Activated T-cell treated with anti-CD3 and anti-CD28 coated beads, Interleukin-2, amount 50 U/mL, for 1 hour (primary cell): Measurements from ENCODE around the gene ZBTB8OS.
"Not testable (repeated sequence)": the region's sequence is repeated elsewhere in the genome, so short reads cannot be mapped to it uniquely, and the experiment has no call there.

Experiments used
- DNase-seq: peaks from one replicate; pipeline ENCODE4 v3.0.0-alpha.2; 2020

The ZBTB8OS gene

DNA sequence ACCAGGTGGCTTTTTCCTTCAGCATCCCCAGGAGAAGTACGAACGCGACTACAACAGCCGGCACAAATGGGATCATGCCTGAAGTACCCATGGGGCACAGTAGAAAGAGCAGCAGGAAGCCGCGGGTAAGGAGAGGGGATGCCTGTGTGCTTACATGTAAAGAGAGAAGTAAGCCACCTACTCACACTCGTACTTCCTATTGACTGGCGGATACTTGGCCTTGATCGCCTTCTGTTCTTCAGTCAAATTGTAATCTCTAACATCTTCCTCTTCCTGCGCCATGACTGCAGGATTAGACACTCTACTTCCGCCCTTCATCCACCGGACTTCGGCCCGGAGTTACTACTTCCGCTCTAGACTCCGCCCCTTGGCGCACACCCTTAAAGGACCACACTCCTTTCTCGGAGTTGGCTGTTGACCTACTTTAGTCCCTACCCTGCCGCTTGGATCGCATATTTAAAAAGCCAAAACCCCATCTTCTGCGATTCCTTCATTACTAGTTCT, at the start of gene ZBTB8OS:
Gene ZBTB8OS (minus strand): TSS at position 303 of the 504 bp plus-strand sequence. CDS start 21 bp downstream, at position 282.
- peak; percentile 81 for DNase-seq

DNA sequence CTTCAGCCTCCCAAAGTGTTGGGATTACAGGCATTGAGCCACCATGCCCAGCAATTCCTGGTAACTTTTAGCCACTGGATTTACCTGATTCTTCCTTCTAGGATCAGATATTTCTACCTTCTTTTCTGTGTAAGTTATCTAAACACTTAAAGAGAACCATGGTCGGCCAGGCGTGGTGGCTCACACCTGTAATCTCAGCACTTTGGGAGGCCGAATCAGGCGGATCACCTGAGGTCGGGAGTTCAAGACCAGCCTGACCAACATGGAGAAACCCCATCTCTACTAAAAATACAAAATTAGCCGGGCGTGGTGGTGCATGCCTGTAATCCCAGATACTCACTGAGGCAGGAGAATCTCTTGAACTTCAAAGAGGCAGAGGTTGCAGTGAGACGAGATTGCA, 46.6 kb upstream of the ZBTB8OS start:
- DNase-seq: not testable (repeated sequence)

DNA sequence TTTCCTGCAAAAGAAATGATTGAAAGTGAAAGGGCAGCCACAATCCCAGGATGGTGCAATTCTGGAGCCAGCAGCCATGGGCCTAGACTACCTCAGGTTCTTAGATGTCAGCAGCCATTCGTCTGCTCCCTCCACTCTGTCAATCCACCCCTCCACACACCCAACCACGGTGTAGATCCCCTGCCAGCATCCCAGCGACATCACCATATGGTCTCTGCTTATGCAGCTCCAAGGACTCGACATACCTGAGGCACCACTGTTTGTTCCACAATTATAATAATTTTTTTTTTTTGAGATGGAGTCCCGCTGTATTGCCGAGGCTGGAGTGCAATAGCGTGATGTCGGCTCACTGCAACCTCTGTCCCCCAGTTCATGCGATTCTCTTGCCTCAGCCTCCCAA, 45.7 kb upstream of the ZBTB8OS start:
- no peak for DNase-seq

DNA sequence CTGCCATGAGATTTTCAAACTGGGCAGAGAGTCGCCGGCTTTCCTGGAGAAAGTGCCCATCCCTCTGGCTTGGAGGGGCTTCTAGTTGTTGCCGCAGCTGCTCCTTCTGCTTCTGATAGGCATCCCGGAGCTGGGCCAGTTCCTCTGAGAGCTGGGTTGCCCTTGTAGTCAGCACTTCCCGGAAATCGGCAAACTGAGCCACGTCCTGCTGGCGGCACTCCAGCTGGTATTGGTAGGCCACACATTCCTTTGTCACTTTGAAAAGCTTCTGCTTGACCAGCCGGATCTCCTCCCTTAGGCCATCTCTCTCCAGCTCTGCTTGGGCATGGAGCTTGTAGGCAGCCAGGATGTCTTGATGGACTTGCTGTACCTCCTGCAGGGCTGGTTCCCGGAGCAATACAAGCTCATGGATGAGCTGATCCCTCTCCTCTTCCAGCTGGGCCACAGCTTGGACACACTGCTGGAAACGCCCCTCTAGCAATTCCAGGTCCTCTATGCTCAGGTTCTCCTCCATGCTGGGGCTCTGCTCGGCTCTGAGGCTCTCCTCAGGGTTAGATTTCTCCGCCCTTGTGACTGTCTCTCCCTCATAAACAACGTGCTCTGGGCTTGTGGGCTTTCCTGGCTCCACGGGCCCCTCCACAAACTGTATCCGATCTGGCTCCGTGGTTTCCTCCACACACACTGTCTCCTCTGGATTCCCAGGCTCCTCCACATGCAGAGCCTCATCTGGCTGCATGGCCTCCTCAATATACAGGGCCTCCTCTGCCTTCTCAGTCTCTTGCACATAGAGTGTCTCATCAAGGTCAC, 45.0 kb upstream of the ZBTB8OS start:
- DNase-seq: no peak

DNA sequence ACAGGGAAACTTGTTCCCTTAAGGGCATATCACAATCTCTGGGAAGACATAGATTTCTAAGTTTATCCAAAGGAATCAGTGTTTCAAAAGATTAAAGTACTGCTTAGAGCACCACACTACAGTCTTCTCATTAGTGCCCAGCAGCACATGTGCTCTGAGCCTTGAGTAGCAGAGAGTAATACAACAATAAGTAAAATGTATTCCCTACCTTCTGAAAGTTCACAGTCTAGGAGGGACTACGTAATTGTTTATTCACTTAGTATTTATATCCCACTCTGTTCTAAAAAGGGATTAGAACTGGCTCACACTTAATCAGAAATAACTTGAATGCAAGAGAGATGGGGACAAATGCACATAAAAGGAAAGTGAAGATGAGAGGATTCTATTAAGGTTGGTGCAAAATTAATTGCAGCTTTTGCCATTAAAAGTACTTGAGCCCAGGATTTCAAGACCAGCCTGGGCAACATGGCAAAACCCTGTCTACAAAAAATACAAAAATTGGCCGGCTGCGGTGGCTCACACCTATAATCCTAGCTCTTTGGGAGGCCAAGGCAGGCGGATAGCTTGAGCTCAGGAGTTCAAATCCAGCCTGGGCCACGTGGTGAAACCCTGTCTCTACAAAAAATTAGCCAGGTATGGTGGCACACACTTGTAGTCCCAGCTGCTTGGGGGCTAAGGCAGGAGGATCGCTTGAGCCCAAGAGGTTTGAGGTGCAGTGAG, 43.3 kb upstream of the ZBTB8OS start:
- peak; percentile 2 for DNase-seq

DNA sequence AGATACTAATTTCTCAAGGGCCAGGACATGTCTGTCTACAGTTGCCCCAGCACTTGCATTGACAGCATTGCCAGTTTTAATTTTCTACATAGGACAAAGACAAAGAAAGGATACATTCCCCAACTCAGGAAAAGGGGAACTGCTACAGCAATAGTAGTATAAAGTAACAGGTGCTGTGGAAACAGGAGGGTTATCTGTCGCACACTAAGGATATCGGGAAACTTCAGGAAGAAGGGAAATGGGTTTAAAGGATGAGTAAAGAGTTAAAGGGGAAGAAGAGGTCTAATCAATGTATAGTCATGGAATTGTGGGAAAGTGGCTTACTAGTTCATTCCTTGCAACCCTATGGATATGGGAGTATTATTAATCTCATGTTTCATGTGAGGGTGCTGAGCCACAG, 36.0 kb upstream of the ZBTB8OS start:
- no peak for DNase-seq

DNA sequence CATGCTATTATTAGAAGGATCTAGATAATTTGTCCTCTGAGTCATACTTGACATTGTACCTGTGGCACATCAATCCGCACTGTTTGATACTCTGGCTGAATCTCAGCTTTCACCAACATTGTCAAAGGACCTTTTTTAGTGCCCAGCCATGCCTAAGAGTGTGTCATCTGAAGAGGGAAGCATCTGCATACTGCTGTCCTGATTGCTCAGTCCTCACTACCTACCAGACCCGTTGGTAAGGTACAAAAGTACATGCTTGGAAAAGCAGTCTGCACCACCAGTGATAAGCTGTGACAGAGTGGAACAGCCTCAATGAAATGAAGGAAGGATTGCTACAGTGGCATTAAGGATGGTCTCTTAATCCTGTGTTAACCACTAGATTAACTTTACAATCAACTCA, 35.1 kb upstream of the ZBTB8OS start:
- no peak for DNase-seq

DNA sequence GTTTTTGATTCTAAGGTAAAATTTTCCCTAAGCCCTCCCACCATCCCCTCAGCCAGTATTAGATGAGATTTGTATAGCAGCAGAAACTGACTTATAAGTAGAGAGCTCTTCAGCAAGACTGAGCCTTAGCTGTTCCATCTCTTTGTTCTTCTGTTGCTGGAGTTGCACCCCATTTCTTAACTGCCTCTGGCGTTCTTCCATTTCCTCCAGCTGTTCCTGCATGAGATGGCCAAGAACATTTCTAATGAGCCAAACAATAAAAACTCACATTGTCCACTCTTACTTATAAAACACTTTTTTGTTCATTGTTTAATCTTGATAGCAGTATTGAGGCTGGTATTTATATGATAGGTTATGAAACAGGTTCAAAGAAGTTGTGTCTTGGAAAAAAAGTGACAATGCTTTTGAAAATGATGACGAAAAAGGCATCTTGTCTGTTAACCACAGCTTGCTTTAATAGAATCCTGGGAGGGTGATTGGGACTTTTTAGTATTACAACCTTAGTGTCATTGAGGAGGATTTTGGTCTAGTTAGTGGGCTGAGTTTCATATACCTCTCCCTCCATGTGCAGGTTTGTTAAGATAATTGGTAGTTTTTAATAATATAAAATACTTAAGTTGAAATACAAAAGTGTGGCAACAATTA, 33.9 kb upstream of the ZBTB8OS start:
- no peak for DNase-seq

DNA sequence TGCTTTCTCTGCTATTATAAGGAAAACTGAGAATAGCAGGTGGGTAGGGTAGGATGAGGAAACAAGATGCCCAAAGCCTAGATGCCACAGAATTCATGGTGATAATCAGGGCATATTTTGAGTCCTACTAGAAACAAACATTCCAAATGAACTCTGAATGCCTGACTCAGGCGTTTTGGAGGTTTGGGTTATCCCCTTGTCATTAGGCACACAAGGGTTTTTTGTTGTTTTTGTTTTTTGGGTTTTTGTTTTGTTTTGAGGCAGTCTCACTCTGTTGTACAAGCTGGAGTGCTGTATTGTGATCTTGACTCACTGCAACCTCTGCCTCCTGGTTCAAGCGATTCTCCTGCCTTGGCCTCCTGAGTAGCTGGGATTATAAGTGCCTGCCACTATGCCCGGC, 33.0 kb upstream of the ZBTB8OS start:
- DNase-seq: no peak

DNA sequence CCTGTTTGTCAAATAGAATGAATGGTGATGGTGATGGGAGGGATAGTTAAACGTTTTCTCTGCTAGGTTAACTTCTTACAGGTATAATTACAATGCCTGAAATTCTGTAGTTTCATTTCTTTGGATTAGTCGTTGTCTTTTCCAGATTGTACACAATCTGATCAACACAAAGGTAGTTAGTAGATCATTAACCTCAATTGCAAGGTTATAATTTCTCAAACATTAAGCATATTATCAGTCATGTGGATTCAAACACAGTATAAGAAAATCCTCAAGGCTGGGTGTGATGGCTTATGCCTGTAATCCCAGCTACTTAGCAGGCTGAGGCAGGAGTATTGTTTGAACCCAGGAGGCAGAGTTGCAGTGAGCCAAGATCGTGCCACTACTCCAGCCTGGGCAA, 31.6 kb upstream of the ZBTB8OS start:
- no peak for DNase-seq

DNA sequence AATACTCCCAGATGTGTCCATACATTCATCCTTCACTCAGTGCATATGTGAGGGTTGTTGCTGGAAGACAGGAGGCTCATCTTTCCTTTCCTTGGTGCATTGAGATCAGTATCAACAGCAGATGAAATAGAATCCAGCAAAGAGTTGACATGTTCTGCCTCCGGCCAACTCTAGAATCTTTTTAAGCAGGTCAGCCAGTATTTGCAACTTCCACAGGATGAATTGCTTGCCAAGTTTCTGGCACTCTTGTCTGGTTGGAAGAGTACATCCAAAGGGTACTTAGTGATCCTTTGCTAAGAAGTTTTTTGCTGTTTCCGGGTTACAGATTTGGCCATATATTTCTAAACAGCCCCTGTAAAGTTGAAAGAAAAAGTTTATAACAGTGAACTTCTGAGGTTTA, 31.2 kb upstream of the ZBTB8OS start:
- no peak for DNase-seq

DNA sequence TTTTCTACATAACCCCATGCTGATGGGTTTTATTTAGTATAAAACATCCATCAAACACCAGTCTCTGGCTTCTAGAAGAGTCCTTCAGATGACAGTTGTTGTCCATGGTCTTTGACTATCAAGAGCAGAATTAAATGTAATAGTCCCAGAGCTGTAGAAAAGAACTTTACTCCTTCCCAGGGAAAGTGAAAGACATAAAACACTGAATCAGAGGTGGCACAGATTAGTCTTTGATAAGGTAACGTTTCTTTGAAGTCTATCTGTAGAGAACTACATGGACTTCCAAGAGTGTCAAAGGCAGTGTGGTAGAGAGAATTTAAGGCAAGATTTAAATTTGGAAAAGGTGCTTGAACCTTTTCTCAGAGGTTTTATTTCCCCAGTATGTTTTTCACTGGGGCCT, 30.3 kb upstream of the ZBTB8OS start:
- no peak for DNase-seq

DNA sequence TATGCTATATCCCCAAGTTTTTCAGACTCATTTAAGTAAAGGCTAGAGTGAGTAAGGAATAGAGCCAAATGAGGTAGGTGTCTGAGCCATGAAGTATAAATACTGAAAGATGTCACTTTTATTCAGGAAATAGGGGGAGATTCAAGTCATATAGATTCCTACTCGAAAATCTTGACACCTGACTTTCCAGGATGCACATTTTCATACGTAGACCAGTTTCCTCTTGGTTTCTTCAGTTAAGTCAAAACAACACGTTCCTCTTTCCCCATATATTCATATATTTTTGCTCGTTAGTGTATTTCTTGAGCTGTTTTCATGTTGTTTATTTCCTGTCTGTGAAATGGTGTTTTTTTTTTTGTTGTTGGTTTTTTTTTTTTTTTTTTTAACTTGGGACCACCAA, 29.6 kb upstream of the ZBTB8OS start:
- not testable (repeated sequence) for DNase-seq

DNA sequence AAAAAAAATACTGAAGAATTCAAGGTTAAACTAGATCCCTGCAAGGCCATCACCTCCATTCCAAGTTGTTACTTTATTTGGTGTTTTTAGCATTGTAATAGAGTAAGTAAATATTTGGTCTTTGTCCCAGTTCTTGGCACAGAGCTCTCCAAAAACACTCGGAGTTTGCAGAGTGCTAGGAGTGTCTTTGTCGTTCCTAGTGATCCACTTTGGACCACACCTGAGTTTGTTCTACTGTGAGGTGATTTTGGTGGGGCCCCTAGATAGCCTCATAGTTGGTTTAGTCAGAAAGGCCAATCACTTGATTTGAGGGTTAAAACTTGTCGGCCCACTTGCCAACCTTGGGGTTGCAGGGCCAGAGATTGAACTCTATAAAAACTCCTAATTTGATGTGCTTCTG, 26.6 kb upstream of the ZBTB8OS start:
- DNase-seq: no peak

DNA sequence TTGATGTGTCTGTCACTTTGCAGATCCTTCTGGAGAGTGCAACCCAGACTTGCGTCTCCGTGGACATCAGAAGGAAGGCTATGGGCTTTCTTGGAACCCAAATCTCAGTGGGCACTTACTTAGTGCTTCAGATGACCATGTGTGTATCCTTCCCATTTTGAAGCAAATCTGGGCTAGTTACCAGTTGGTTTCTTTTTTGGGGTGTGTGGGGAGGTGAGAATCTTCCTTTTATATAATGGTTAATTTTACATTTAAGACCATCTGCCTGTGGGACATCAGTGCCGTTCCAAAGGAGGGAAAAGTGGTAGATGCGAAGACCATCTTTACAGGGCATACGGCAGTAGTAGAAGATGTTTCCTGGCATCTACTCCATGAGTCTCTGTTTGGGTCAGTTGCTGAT, 18.4 kb upstream of the ZBTB8OS start:
- not testable (repeated sequence) for DNase-seq

DNA sequence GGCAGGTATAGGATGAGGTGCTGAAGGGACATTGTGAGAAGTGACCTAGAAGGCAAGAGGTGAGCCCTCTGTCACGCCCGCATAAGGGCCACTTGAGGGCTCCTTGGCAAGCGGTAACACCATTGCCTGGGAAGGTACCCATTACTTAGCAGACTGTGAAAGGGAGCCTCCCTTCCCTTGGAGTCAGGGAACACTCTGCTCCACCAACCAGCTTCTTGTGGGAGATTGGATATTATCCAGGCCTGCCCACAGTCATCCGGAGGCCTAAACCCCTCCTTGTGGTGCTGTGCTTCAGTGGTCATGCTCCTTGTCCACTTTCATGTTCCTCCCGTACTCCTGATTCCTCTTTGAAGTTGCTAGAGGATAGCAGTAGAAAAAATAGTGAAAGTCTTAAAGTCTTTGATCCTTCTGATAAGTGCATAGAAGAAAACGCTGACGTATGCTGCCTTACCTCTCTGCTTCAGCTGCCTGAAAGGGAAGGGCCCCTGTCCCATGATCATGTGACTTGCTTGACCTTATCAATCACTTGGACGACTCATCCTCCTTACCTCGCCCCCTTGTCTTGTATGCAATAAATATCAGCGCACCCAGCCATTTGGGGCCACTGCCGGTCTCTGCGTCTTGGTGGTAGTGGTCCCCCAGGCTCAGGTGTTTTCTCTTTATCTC, 16.7 kb upstream of the ZBTB8OS start:
- no peak for DNase-seq

DNA sequence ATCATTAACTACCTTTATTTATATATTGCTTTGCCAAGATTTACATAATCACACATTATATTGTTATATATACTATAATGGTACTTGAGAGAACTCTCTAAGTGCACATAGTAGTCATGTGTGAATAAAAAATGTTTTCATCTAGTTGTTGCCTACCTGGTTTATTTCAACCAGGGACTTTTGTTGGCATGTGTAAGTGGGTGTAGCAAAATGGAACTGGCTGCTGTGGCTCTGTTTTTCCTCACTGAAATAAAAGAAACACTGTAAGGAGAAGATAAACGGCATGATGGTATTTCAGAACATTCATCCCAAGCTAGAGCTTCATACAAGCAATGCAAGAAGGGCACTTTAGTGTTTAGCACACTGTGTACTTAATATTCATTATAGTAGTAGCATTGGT, 15.6 kb upstream of the ZBTB8OS start:
- DNase-seq: no peak

DNA sequence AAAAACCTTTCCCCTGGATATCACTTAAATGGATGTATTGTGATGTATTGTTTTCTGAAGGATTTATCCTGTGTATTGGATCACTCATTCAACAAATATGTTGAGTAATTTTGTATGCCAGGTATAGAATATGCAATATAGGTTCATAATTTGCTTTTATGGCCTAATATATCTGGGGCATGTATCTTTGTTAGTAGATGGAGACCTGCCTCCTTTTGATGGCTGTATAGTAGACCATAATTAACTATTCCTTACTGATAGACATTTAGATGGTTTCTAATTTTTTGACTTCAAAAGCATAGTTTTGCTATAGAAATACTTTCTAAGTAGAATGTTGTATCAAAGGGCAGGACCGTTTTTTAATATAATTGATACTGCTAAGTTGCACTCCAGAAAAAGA, 9.2 kb upstream of the ZBTB8OS start:
- DNase-seq: no peak

DNA sequence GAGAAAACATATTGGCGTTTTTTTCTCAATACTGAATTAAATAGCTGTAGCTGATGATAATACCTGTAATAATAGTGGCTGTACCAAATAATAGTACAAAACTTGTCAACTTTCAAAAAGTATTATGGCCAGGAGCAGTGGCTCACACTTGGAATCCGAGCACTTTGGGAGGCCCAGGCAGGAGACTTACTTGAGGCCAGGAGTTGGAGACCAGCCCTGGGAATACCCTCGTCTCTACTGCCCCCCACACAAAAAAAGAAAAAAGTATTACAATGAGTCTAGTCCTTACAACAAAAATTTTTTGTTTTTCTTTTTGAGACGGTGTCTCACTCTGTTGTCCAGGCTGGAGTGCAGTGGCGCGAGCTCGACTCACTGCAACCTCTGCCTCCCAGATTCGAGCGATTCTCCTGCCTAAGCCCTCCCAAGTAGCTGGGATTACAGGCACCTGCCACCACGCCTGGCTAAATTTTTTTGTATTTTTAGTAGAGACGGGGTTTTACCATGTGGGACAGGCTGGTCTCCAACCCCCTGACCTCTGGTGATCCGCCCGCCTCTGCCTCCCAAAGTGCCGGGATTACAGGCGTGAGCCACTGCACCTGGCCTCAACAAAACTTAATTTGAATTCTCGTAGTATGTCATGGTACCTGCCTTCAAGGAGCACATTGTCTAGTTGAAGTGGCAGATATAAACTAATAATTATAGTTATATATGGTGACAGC, 2.1 kb upstream of the ZBTB8OS start:
- DNase-seq: no peak

DNA sequence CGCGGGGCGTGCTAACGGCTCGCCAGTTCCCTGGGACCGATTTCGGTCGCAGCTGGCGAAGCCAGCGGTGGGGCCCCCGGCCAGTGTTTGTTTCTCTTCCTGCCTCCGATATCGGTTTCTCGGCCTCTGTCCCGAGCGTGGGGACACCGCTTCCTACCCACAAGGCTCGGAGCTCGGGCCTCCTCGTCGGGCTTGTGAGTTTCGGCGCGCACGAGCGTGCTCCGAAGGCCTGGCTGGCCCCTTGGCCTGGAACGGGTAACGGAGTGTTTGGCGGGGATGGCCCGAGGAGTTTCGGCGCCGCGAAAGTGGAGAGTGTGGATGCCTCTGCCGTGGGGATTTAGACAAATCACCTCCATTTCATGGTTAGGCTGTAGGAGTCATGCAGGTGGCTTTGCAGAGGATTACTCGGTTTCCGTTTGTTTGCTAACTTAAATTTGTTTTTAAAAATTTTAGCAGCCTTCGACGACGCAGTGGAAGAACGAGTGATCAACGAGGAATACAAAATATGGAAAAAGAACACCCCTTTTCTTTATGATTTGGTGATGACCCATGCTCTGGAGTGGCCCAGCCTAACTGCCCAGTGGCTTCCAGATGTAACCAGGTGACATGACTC, 1.2 kb upstream of the ZBTB8OS start:
- DNase-seq: no peak

DNA sequence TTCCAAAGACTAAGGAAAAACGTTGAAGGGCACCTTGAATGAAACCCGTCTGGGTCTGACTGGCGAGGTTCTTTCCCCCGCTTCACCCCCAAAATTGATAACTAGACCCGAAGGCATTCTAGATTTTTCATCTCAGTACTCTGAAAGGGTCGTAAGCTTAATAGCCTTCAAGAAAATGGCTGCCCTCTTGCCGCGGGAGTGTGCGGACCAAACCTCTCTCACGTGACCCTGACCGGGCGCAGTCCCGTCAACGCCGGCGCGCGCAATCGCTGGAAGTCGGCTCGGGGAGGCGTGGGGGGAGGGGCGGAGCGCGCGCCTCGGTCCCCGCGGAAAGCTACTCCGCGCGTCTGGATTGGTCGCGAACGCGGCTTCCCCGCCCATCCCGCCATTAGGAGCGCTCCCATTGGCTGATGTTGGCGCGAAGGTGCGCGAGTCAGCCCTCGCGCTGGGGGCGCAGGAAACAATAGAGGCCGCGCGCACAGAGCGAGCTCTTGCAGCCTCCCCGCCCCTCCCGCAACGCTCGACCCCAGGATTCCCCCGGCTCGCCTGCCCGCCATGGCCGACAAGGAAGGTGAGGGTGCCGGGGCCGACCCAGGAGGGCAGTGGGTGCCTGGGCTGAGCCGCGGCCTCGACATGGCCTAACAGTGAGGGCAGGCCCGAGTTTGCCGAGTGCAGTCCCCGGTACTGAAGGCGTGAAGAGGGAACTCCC, 556 bp upstream of the ZBTB8OS start, which contains the start of gene RBBP4:
Gene RBBP4 (plus strand): TSS at position 457 of the 709 bp plus-strand sequence. CDS start 99 bp downstream, at position 556.
- peak; percentile 99 for DNase-seq
